Caki2 (cell line): ENCODE data around the gene MMD2. TPM values are rescaled to one million over a fixed set of nuclear protein-coding genes. Genes with fewer than 3 reads are reported as not detected.

ENCODE experiments used
- DNase-seq: peaks from one replicate; pipeline ENCODE4 v3.0.0-alpha.2; 2015; ENCODE audit warnings: low read depth
- in situ Hi-C: cut with HindIII; loops from 2 replicates; pipeline ENCODE4 v1.10.0; 2016; ENCODE audit warnings: low sequenced_read_pairs, low pct_unique_long_range_greater_than_20kb, mixed read lengths
- total RNA-seq: library from RNA; depleted of rRNA; stranded (reverse); fragments of >200 nt; shearing (Covaris generic); gene quantifications from 2 replicates; pipeline ENCODE4 v1.2.3, GENCODE V29; 2014; ENCODE audit warnings: low replicate concordance

Gene MMD2
- total RNA-seq, 1 experiment from 2014 or later = not detected

GRCh38 chr7:4962872-4963775, 4.1 kb upstream of the MMD2 start:
- in situ Hi-C loops = no loop called here
- DNase-seq = no peak

DNA sequence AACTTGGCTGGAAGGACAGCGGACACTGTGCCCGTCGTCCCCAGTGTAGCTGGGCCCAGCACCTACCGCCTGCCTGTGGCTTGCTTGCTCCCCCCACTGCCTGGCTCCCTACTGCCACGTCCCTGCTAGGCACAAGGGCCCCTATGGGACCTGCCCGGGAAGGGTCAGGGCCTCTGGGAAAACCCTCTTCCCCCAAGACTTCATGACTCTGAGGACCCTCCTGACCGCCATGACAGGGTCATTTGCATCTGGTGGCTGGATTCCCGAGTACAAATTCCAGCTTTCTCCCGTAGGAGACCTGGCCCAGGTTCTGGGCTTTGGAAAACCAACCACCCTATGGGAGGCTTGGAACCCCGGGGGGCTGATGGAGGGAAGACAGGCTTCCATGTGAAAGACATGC, 1.4 kb upstream of the MMD2 start:
- in situ Hi-C loops = no loop called here
- no peak for DNase-seq

DNA sequence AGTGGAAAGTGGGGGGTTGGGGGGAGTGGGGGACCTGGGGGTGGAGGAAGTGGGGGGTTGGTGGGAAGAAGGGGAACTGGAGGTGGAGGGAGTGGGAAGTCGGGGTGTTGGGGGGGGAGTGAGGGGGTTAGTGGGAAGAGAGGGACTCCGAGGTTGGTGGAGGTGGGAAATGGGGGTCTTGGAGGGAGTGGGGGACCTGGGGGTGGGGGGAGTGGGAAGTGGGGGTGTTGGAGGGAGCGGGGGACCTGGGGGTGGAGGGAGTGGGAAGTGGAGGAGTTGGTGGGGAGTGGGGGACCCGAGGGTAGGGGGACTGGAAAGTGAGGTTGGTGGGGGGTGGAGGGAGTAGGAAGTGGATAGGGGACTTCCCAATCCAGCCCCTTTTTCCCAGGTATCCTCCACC, 906 bp upstream of the MMD2 start:
- DNase-seq = no peak
- in situ Hi-C loops = no loop called here

DNA sequence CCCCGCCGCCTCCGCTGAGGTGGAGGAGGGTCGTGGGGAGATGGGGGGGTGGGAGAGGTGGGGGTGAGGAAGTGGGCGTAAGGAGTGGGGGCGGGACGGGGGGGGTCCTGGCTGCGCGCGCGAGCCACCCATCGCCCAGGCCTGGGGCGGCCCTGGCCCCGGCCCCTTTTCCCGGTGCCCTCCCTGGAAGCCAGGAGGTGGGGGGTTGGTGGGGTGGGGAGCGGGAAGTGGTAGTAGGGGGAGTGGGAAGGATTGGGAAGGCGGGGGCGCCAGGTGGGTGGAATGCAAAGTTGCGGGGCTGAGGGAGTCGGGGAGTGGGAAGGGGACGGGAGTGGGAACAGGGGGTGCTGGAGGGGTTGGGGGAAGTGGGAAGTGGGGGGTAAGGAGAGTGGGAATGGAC, 319 bp upstream of the MMD2 start:
- no peak for DNase-seq
- in situ Hi-C loops = no loop called here

- in situ Hi-C loops = no loop called here
Observed at GRCh38 chr7:4957847-4958476, 1.0 kb downstream of the MMD2 start.

DNA sequence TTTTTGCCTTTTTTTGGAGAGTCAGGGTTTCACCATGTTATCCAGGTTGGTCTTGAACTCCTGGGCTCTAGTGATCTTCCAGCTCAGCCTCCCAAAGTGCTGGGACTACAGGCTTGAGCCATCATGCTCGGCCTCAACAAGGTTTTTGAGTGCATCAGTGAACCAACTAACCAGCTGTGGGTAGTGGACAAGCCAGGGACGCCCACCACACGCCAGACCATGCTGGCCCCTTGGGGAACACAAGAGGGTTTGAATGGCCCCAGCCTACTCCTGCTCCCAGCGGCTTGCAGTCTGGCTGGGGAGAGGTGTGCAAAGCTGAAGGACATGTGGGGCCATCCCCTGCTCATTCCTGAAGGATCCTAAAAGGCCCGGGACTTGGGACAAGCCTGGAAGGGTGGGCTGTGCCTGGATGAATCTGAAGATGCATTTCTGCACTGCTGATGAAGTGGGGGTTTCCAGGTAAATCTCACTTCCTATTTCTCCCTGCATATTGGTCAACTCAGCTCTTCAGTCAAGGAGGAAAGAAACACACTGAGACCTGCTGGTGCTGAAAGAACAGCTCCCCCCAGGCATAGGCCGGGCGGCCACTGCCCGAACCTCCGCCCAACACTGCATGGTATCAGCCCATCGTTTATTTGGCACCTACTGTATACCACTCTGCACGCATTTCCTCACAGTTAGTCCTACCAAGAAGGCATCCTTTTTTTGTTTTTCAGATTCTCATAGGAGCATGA, 6.9 kb downstream of the MMD2 start:
- peak; percentile 33 for DNase-seq
- in situ Hi-C loops = no loop called here

More at GRCh38 chr7:4957847-4958476, 1.0 kb downstream of the MMD2 start:
- DNase-seq = no peak

DNA sequence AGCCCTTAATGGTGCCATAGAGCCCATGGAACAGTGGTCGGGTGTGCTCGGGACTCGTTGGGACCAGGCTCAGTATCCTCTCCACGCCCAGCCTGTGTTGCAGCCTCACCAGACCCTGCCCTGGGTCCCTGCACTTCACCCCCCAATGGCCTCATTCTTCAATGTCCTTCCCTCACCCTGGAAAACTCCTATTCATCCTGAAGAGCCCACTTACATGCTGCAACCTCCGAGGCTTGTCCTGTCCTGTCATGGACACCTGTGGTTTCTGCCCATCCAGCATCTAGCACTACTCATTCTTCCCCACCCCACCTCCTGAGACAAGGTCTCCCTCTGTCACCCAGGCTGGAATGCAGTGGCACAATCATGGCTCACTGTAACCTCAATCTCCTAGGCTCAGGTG, 7.7 kb downstream of the MMD2 start:
- DNase-seq = no peak
- in situ Hi-C loops = no loop called here

DNA sequence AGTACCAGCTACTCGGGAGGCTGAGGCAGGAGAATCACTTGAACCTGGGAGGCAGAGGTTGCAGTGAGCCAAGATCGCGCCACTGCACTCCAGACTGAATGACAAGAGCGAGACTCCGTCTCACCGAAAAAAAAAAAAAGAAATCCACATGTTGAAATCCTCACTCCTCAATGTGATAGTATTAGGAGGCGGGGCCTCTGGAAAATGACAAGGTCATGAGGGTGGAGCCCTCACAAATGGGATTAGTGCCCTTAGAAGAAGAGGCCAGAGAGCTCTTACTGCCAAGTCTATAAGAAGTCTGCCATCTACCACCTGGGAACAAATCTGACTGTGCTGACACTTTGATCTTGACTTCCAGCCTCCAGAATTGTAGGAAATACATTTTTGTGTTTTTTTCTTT, 10.6 kb downstream of the MMD2 start:
- in situ Hi-C loops = no loop called here
- no peak for DNase-seq

DNA sequence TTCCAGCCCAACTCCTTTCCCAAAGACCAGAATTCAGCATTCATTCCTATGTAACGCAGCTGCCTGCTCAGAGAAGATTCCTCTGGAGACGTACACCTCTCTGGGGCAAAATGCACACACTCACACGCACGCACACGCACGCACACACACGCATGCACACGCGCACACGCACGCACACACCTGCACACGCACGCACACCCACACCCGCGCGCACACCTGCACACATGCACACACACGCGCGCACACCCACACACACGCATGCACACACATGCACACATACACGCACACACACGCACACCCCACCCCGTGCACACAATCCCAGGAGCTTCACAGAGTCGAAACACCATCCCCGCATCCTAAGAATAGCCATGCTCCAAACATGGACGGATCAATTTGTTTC, 13.0 kb downstream of the MMD2 start:
- in situ Hi-C loops = no loop called here
- DNase-seq = no peak

DNA sequence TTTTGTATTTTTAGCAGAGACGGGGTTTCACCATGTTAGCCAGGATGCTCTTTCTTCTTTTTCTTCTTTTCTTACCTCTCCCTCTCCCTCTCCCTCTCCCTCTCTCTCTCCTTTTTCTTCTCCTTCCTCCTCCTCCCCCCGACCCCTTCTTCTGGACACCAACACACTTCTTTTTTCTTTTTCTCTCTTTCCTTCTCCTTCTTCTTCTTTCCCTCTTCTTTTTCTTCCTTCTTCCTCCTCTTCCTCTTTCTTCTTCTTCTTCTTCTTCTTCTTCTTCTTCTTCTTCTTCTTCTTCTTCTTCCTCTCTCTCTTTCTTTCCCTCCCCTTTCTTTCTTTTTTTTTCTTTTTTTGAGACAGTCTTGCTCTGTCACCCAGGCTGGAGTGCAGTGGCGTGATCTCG, 14.0 kb downstream of the MMD2 start:
- in situ Hi-C loops = no loop called here
- no peak for DNase-seq

DNA sequence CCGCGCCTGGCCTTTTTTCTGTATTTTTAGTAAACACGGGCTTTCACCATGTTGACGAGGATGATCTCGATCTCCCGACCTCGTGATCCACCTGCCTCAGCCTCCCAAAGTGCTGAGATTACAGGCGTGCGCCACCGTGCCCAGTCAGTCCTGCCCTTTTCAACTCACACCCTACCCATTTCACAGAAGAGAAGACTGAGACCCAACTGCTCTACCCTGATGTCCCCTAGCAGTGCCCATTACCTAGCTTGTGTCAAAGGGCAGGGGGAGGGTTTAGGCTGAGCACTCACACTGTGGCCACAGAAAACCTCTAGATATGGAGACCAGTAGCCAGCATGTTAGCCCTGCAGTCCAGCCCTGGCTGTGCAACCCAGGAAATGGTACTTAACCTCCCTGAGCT, 15.7 kb downstream of the MMD2 start:
- in situ Hi-C loops = no loop called here
- DNase-seq = no peak

DNA sequence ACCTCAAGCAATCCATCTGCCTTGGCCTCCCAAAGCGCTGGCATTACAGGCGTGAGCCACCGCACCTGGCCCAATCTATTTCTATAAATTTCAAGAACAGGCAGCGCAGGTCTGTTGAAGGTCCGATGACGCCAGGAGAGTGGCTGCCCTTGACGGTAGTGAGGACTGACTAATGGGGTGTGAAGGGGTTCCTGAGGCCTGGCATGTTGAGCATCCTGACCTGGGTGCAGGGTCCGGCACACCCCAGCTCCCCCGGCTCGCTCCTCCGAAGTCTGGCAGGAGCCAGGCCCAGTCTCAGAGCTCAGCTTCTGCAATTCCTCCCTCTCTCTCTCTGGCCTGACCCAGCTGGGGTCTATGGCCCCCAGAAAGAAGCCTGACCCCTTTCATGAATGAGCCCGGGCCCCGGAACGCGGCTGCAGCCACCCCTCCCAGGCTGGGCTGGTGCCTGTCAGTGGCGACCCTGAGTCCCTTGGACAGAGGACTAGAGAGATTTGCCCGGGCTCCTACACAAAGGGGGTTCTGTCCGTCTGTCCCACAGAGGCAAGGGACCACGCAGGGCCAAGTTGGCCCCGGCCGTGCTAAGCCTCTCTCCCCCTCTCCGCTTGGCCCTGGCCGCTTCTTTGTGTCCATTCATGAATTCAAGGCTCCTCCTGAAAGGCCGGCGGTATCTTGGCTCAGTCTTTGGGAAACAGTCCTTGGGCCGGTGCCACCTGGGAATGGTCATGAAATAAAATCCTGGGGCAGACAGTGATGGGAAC, 18.8 kb downstream of the MMD2 start:
- in situ Hi-C loops = no loop called here

GRCh38 chr7:4937411-4937810, 21.6 kb downstream of the MMD2 start:
- in situ Hi-C loops = no loop called here
- no peak for DNase-seq

More for the DNA sequence above, 18.8 kb downstream of the MMD2 start:
- no peak for DNase-seq

GRCh38 chr7:4934419-4935025, 24.5 kb downstream of the MMD2 start:
- DNase-seq = no peak
- in situ Hi-C loops = no loop called here

GRCh38 chr7:4931943-4932342, 27.0 kb downstream of the MMD2 start:
- in situ Hi-C loops = no loop called here
- DNase-seq = peak; percentile 51

DNA sequence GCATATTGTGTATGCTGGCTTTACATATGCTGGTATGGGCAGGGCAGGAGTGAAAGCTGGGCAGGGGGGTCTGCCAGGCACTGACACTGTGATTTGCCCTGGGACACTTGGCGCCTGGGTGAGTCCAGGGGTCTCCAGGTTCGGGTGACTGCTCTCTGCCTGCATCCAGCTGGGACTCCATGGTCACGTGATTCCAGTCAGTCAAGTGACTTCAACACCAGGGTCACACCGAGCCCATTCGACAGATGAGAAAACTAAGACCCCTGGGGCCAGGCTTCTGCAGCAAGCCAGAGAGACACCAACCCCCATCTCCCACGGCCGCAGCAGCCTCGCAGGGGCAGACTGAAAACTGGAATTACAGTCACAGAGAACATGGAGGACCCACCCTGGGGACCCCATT, 30.0 kb downstream of the MMD2 start:
- no peak for DNase-seq
- in situ Hi-C loops = no loop called here

DNA sequence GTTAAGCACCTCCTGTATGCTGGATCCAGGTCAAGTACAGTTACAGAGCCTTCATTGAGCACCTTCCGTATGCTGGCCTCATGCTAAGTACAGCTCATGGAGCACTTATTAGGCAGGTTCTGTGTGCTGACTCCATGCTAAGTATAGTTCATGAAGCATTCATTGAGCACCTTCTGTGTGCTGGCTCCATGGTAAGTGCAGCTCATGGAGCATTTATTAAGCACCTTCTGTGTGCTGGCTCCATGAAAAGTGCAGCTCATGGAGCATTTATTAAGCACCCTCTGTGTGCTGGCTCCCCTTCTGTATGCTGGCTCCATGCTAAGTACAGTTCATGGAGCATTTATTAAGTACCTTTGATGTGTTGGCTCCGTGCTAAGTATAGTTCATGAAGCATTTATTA, 30.5 kb downstream of the MMD2 start:
- DNase-seq = no peak
- in situ Hi-C loops = no loop called here
